GM12873 (cell line): ENCODE data around the gene RPUSD2.
A peak's percentile ranks its signal among the peaks of the same experiment; 100 is the strongest.

Experiments
- TF ChIP-seq, protein P1 (sequence below): IDR thresholded peaks from 2 replicates; pipeline ENCODE4 v1.5.1; 2012; ENCODE audit warnings: low read depth, mild to moderate bottlenecking, moderate library complexity, low read length, control low read depth; ENCODE audit not compliant: insufficient read depth; ENCODE audit errors: missing control alignments

RPUSD2 gene

GRCh38 chr15:40538976-40539375, 30.1 kb upstream of the RPUSD2 start:
- TF ChIP-seq, protein P1, sequence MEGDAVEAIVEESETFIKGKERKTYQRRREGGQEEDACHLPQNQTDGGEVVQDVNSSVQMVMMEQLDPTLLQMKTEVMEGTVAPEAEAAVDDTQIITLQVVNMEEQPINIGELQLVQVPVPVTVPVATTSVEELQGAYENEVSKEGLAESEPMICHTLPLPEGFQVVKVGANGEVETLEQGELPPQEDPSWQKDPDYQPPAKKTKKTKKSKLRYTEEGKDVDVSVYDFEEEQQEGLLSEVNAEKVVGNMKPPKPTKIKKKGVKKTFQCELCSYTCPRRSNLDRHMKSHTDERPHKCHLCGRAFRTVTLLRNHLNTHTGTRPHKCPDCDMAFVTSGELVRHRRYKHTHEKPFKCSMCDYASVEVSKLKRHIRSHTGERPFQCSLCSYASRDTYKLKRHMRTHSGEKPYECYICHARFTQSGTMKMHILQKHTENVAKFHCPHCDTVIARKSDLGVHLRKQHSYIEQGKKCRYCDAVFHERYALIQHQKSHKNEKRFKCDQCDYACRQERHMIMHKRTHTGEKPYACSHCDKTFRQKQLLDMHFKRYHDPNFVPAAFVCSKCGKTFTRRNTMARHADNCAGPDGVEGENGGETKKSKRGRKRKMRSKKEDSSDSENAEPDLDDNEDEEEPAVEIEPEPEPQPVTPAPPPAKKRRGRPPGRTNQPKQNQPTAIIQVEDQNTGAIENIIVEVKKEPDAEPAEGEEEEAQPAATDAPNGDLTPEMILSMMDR: no peak

DNA sequence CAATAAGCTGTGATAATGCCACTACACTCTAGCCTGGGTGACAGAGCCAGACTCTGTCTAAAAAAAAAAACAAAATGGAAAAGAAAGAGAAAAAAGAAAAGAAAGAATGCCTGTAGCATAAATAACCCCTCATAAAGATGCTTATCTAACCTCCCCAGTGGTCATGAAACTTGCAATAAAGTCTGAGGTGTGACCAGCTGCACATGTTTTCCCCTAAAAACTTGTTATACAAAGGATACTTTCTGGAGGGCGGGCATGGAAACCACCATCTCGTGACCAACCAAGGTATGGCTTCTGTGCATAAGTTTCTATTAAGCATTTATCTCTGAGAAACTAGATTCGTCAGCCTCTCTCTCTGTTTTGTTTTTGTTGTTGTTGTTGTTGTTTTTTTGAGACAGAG, 26.0 kb upstream of the RPUSD2 start:
- TF ChIP-seq, protein P1: no peak

GRCh38 chr15:40543631-40544294, 25.3 kb upstream of the RPUSD2 start:
- TF ChIP-seq, protein P1: no peak

DNA sequence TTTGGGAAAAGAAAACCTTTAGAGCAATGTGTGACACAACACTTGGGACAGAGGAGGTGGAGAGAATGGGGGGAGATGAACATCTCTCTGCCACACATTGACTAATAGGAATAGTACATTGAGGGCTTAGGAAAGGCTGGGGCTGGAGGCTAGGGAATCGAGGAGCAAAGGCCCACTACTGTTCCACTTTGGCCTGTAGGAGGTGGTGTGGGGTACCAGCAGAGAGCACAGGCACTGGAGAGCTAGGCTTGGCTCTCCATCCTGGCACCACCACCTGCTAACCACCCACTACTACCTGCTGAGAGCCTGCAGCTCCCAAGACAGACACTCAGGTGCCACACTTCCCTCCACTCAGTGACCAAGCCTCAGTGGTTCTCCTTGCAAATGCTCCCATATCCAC, 23.6 kb upstream of the RPUSD2 start:
- TF ChIP-seq, protein P1: peak; percentile 55

- TF ChIP-seq, protein P1: no peak
Observed at GRCh38 chr15:40548610-40549009, 20.5 kb upstream of the RPUSD2 start.

GRCh38 chr15:40549894-40550293, 19.2 kb upstream of the RPUSD2 start:
- TF ChIP-seq, protein P1: no peak

- TF ChIP-seq, protein P1: no peak
Observed at GRCh38 chr15:40550341-40551037, 18.6 kb upstream of the RPUSD2 start.
